IMR-90 (cell line): Measurements from ENCODE around the gene EFEMP2. TPM values are rescaled to one million over a fixed set of nuclear protein-coding genes. Genes with fewer than 3 reads are reported as not detected.
A peak's percentile ranks its signal among the peaks of the same experiment; 100 is the strongest.

Experiments used
- ATAC-seq: fragments of 200-7000 bp; cut with Tn5 transposase; 2 replicates; pipeline ENCODE4 v1.9.1; 2020; ENCODE audit warnings: low read depth, mild to moderate bottlenecking, moderate library complexity
- BruUV-seq: library from RNA; stranded (reverse); fragments of 400-500 nt; replicated peaks from 2 replicates; lab custom pipeline; 2021; lab: Mats Ljungman, UMichigan
- CTCF ChIA-PET: fragments of 300-600 bp; formaldehyde crosslinking; extraction: SDS; loops from one replicate; lab custom pipeline; 2021; ENCODE audit warnings: antibody characterized with exemption; lab: Yijun Ruan, JAX
- POLR2A ChIA-PET: fragments of 300-600 bp; sonication (Branson Sonifier 250); formaldehyde crosslinking; loops from one replicate; lab custom pipeline; 2022; ENCODE audit warnings: antibody characterized with exemption; ENCODE audit not compliant: unreplicated experiment; lab: Charles Lee
- DNase-seq: peaks from one replicate; pipeline ENCODE4 v3.0.0; 2013
- H2AFZ ChIP-seq: replicated peaks from 2 replicates; pipeline ENCODE3; 2013; ENCODE audit warnings: low read length, mild to moderate bottlenecking; ENCODE audit not compliant: poor library complexity
- H2AK5ac ChIP-seq: 2 replicates; pipeline ENCODE4 v1.6.1; 2013; ENCODE audit warnings: low read depth, low read length, inconsistent platforms
- H2AK9ac ChIP-seq: replicated peaks from 2 replicates; pipeline ENCODE3; 2013; ENCODE audit warnings: mild to moderate bottlenecking, low read depth, low read length, moderate library complexity; ENCODE audit not compliant: poor library complexity
- H2BK120ac ChIP-seq: 2 replicates; pipeline ENCODE4 v1.6.1; 2013; ENCODE audit warnings: low read depth, low read length, inconsistent platforms
- H2BK15ac ChIP-seq: 3 replicates; pipeline ENCODE4 v1.6.1; 2013; ENCODE audit warnings: low read depth, low read length, inconsistent platforms
- H2BK20ac ChIP-seq: 2 replicates; pipeline ENCODE4 v1.6.1; 2013; ENCODE audit warnings: low read depth, mild to moderate bottlenecking, inconsistent platforms, low read length, moderate library complexity
- H2BK5ac ChIP-seq: 2 replicates; pipeline ENCODE4 v1.6.1; 2013; ENCODE audit warnings: mild to moderate bottlenecking, low read depth, low read length, inconsistent platforms; ENCODE audit not compliant: poor library complexity, severe bottlenecking
- H3K14ac ChIP-seq: replicated peaks from 2 replicates; pipeline ENCODE4 v1.6.1; 2013; ENCODE audit warnings: low read depth, low read length, inconsistent platforms
- H3K18ac ChIP-seq: 2 replicates; pipeline ENCODE4 v1.6.1; 2013; ENCODE audit warnings: low read depth, low read length, control low read depth
- H3K23ac ChIP-seq: 2 replicates; pipeline ENCODE4 v1.6.1; 2013; ENCODE audit warnings: low read depth, low read length, inconsistent platforms
- H3K27ac ChIP-seq: 2 replicates; pipeline ENCODE4 v1.5.1; 2013; ENCODE audit warnings: mild to moderate bottlenecking, control low read depth, low read length; ENCODE audit not compliant: insufficient read depth
- H3K27me3 ChIP-seq: 2 replicates; pipeline ENCODE4 v1.6.1; 2013; ENCODE audit warnings: low read length; ENCODE audit not compliant: control insufficient read depth, insufficient read depth
- H3K36me3 ChIP-seq: 2 replicates; pipeline ENCODE4 v1.6.1; 2013; ENCODE audit warnings: low read length, mixed read lengths; ENCODE audit not compliant: control insufficient read depth, insufficient read depth
- H3K4ac ChIP-seq: 2 replicates; pipeline ENCODE4 v1.6.1; 2013; ENCODE audit warnings: low read depth, low read length, inconsistent platforms
- H3K4me1 ChIP-seq: 2 replicates; pipeline ENCODE4 v1.6.1; 2013; ENCODE audit warnings: low read length, mixed read lengths; ENCODE audit not compliant: control insufficient read depth, insufficient read depth
- H3K4me2 ChIP-seq: 2 replicates; pipeline ENCODE4 v1.6.1; 2013; ENCODE audit warnings: low read depth, mild to moderate bottlenecking, control low read depth, low read length, moderate library complexity
- H3K4me3 ChIP-seq: 2 replicates; pipeline ENCODE4 v1.5.1; 2013; ENCODE audit warnings: low read depth, mild to moderate bottlenecking, control low read depth, low read length, moderate library complexity; ENCODE audit not compliant: insufficient read depth
- H3K56ac ChIP-seq: 2 replicates; pipeline ENCODE4 v1.6.1; 2013; ENCODE audit warnings: low read length, inconsistent platforms; ENCODE audit not compliant: insufficient read depth; ENCODE audit errors: extremely low read depth
- H3K79me1 ChIP-seq, 2 experiments: 2 replicates each; pipeline ENCODE4 v1.6.1; 2013; ENCODE audit warnings: low read length in 2 of 2, inconsistent platforms in 1 of 2, low read depth in 1 of 2
- H3K9ac ChIP-seq: 2 replicates; pipeline ENCODE4 v1.6.1; 2013; ENCODE audit warnings: low read depth, low read length, control low read depth
- H3K9me1 ChIP-seq: 2 replicates; pipeline ENCODE4 v1.6.1; 2013; ENCODE audit warnings: low read length, inconsistent platforms; ENCODE audit not compliant: insufficient read depth
- H3K9me3 ChIP-seq: 2 replicates; pipeline ENCODE4 v1.6.1; 2013; ENCODE audit warnings: low read length; ENCODE audit not compliant: control insufficient read depth, insufficient read depth
- H4K20me1 ChIP-seq: 2 replicates; pipeline ENCODE4 v1.6.1; 2013; ENCODE audit warnings: low read length, inconsistent platforms; ENCODE audit not compliant: insufficient read depth
- H4K5ac ChIP-seq: 2 replicates; pipeline ENCODE4 v1.6.1; 2013; ENCODE audit warnings: mild to moderate bottlenecking, low read depth, low read length, control low read depth
- H4K8ac ChIP-seq, 2 experiments: 2 replicates each; pipeline ENCODE4 v1.6.1; 2013; ENCODE audit warnings: low read depth in 2 of 2, low read length in 2 of 2, control low read depth in 1 of 2, inconsistent platforms in 1 of 2
- H4K91ac ChIP-seq: 2 replicates; pipeline ENCODE4 v1.6.1; 2013; ENCODE audit warnings: low read depth, low read length, inconsistent platforms; ENCODE audit not compliant: insufficient read depth
- NFE2L2 ChIP-seq: fragments of 150-350 bp; IDR thresholded peaks from 2 replicates; pipeline ENCODE4 v1.6.1; 2016; ENCODE audit warnings: low read depth, mild to moderate bottlenecking, low read length
- WGBS, 2 experiments: methylation state at CpG; one replicate each; pipeline versions ENCODE4 v1.1.5 to v1.1.7; 2013; ENCODE audit warnings: missing lambda C conversion rate in 2 of 2; ENCODE audit not compliant: insufficient read length in 1 of 2; ENCODE audit errors: extremely low coverage in 2 of 2; 5-methylcytosine and 5-hydroxymethylcytosine counted together
- dilution Hi-C: fragments of 300-500 bp; cut with HindIII; formaldehyde crosslinking; loops from one replicate; pipeline ENCODE4 v1.14.3; 2018; ENCODE audit warnings: low sequenced_read_pairs; ENCODE audit not compliant: unreplicated experiment
- in situ Hi-C: fragments of 300-500 bp; cut with MboI; formaldehyde crosslinking; loops from 3 replicates; pipeline ENCODE4 v1.14.3; 2019; ENCODE audit warnings: low sequenced_read_pairs, inconsistent platforms, mixed read lengths
- intact Hi-C: fragments of 100-400 bp; cut with micrococcal nuclease; formaldehyde crosslinking; loops from 2 replicates; pipeline ENCODE4 v1.10.0; 2022
- polyA plus RNA-seq, 3 experiments: library from polyadenylated mRNA; depleted of rRNA; stranded (reverse); fragments of >200 nt; gene quantifications; 2 replicates each; pipeline ENCODE4 v1.2.3, GENCODE V29; 2012; ENCODE audit warnings: low replicate concordance in 1 of 3
- total RNA-seq: library from RNA; depleted of rRNA; stranded (reverse); fragments of >200 nt; gene quantifications from 2 replicates; pipeline ENCODE4 v1.2.3, GENCODE V29; 2012

EFEMP2 gene
- total and polyA plus RNA-seq, 2 of the 4 experiments (the other 2 are of a cell fraction), result 62.7 to 431 TPM

DNA sequence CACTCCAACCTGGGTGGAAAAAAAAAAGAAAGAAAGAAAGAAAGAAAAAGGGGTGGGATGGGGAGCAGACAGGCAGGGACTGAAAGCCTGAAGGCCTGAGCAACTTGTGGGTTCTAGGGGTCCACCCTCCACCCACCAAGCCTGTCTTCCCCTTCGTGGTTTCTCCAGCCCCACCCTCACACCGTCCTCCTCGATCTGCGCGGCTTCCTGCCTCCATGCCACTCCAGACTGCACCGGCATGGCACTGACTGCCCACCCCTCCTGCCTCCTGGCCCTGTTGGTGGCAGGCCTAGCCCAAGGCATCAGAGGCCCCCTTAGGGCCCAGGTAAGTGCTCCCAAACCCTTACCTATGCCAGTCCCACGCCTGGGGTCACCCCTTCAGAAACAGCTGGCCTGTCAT lies 7.0 kb upstream of the EFEMP2 start, which contains the start of gene CTSW:
CTSW (plus strand) TSS at position 221 of the 400 bp plus-strand sequence; CDS start at position 239, 18 bp downstream.
- Histone ChIP-seq H3K27ac (no peak within 1 kb of the TSS), H3K9me1 (peaks cover 8% of the 10 kb centered on the region), H4K5ac (no peak within 1 kb of the TSS), H2AFZ (peak within 1 kb of the TSS; percentile 33), H2AK5ac (peak within 1 kb of the TSS; percentile 67; the same call in 1 of the 2 replicates), H3K4me2 (no peak within 1 kb of the TSS), H2BK5ac (no peak within 1 kb of the TSS), H3K18ac (no peak within 1 kb of the TSS), H4K8ac (no peak within 1 kb of the TSS; a peak in 1 of 4 replicates), H4K20me1 (peaks cover 11% of the 10 kb centered on the region; the same call in 1 of the 2 replicates), H3K14ac (no peak within 1 kb of the TSS), H3K9ac (no peak within 1 kb of the TSS), H3K56ac (no peak within 1 kb of the TSS), H2AK9ac (peak within 1 kb of the TSS; percentile 55), H3K27me3 (no peaks in the 10 kb centered on the region), H2BK20ac (no peak within 1 kb of the TSS), H3K23ac (no peak within 1 kb of the TSS), H3K36me3 (peaks cover 27% of the 10 kb centered on the region), H3K4me1 (no peaks in the 10 kb centered on the region; the same call in 1 of the 2 replicates), H3K4me3 (no peak within 1 kb of the TSS), H3K9me3 (no peaks in the 10 kb centered on the region), H2BK15ac (no peak within 1 kb of the TSS), H4K91ac (no peak within 1 kb of the TSS), H2BK120ac (no peak within 1 kb of the TSS), H3K79me1 (peaks cover 9 to 19% of the 10 kb centered on the region in 2 experiments), H3K4ac (peak within 1 kb of the TSS; percentile 3; the same call in 1 of the 2 replicates)
- WGBS, 2 experiments, result 76% methylated on average over 5 of the region's 7 CpGs; no CpG with 5 or more reads in 1 of the 2 experiments
- DNase-seq, result no peak
- no TSS peak for BruUV-seq
- ChIA-PET CTCF (no interaction called here), POLR2A (no interaction called here)
- dilution Hi-C loops (no loop called here), intact Hi-C loops (no loop called here), in situ Hi-C loops (loop anchor here (5.0 kb wide), 1 partner anchor 108 kb away; no protein-coding TSS in a partner anchor)
- ATAC-seq, result no peak
- TF ChIP-seq NFE2L2, result no peak
